GM19324 (cell line): ENCODE data around the gene PLRG1.
A peak's percentile ranks its signal among the peaks of the same experiment; 100 is the strongest.
"Not testable (repeated sequence)": the region's sequence is repeated elsewhere in the genome, so short reads cannot be mapped to it uniquely, and the experiment has no call there.

Experiments
- ATAC-seq: cut with Tn5 transposase; IDR thresholded peaks from one replicate; pipeline ENCODE4 v1.9.1; 2021; ENCODE audit warnings: mild to moderate bottlenecking, moderate library complexity; ENCODE audit not compliant: unreplicated experiment, low FRiP score

Gene PLRG1

GRCh38 chr4:154549894-154550790 lies at the start of gene PLRG1:
Gene PLRG1 (minus strand): TSS chr4:154550400. CDS start chr4:154550308, 92 bp downstream.
- ATAC-seq, result peak; percentile 100

DNA sequence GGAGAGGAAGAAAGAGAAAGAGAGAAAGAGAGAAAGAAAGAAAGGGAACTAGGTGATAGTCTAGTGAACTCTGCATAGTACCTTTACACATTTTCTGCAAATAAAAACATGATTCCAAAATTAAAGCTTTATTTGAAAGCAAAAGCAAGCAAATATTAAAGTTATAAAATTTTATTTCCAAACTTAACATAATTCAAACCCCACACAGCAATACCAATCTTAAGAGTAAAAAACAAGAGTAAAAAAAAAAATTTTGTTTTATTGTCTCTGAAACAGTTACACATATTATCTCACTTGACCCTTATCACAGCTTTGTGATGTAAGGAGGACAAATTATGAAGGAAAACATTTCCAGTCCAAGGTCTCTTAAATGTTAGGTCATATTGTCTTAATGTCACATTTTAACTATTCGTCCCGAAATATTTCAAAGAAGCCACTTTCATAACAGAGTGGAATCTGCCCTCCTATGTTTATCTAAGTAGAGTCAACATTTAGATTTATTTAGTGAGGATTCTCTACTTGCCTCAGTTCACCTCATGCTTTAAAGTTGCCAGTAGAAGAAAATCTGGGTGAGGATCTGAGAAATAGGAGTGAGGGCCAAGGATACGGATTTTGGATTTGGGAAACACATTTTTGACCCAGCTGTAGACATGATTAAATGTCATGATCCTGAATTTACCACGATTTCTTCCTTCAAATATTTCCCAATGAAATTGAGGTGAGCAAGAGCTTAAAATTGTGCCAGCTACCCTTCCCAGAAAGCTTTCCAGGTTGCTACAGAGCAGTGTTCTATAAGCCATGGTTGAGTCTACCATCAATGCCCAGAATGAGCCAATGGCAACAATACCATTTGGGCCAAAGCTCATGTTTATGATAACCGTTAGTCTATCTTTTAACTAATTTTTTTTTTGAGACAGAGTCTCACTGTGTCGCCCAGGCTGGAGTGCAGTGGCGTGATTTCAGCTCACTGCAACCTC lies 47.9 kb upstream of the PLRG1 start:
- no peak for ATAC-seq

GRCh38 chr4:154597281-154597680 lies 47.1 kb upstream of the PLRG1 start:
- not testable (repeated sequence) for ATAC-seq

- no peak for ATAC-seq
These were observed 45.6 kb upstream of the PLRG1 start for GRCh38 chr4:154595807-154596206.

DNA sequence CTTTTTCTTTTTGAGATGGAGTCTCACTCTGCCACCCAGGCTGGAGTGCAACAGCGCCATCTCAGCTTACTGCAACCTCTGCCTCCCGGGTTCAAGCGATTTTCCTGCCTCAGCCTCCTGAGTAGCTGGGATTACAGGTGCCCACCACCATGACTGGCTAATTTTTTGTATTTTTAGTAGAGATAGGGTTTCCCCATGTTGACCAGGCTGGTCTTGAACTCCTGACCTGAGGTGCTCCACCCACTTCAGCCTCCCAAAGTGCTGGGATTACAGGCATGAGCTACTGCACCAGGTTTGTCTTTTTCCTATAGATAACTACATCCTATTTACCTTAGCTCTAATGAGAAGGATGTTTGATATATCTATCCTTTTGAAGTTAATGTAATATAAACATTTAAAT lies 44.1 kb upstream of the PLRG1 start:
- ATAC-seq, result not testable (repeated sequence)

DNA sequence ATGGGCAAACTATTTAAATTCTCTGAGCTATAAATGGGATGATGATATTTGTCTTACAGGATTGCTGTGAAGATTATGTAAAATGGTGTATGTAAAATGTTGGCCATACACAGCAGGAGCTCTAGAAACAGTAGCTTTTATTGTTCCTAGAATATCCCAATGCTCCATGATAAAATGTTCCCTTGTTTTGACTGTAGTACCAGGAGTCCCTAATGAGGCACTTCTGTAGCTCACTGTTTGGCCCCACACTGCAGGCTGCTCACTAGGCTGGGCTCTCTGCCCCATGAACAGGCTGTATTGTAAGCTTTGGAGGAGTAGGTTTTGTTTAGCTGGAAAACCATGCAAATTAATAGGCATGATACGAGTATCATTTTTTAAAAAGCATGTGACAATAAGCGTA lies 43.7 kb upstream of the PLRG1 start:
- ATAC-seq, result no peak

- ATAC-seq, result no peak
These were observed 41.7 kb upstream of the PLRG1 start for GRCh38 chr4:154591890-154592289.

DNA sequence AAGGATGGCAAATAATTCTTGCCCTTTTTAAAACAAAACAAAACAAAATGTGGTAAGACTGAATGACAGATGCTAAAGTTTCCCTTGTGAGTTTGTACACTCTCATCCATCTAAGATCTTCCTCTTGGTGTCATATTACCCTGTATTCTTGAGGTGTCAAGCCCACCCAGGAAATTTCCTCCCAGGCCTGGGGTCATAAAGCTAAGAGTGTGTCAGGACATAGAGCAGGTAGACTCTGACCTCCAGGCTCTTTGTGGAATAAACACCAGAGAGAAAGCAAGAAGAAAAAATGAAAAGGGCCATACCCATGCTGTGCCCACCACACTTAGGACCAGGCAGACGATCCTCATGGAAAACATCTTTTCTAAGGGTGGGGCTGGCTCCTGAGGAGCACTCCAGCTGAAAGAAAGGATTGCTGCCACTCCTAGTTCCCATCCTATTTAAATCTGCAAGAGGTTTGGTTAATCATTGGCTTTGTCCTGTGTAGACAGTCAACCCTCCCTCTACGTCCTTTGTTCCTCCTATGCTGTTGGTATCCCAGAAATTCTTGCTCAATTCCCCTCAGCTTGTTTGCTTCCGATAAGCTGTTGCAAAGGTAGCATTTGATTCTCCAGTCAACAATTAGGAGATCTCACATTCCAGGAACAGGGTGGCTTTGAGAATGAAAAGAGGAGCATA lies 40.3 kb upstream of the PLRG1 start, which contains the start of gene FGA:
FGA (minus strand) TSS at position 414 of the 678 bp plus-strand sequence; CDS start at position 359, 55 bp downstream.
- ATAC-seq, result no peak

GRCh38 chr4:154589296-154590197 lies 39.3 kb upstream of the PLRG1 start:
- no peak for ATAC-seq

DNA sequence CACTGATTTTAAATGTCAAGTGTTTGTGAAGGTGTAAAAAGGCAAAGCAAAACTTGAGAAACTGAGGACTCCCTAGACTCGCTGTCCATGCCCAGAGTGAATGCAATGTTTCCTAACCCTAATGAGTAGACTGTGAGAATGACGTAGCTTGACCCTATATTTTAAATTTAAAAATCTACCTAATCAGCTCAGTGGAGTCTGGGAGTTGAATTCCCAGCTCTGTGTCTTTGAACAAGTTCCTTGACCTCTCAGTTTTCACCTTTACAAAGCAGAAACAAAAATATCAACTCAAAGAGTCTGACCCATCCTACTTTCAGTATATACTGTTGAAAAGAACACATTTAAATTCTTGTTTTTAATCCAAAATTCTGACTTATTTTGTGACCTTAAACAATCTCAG lies 38.0 kb upstream of the PLRG1 start:
- no peak for ATAC-seq

- ATAC-seq, result no peak
These were observed 36.3 kb upstream of the PLRG1 start for GRCh38 chr4:154586296-154587033.

- no peak for ATAC-seq
These were observed 35.3 kb upstream of the PLRG1 start for GRCh38 chr4:154585369-154586018.

DNA sequence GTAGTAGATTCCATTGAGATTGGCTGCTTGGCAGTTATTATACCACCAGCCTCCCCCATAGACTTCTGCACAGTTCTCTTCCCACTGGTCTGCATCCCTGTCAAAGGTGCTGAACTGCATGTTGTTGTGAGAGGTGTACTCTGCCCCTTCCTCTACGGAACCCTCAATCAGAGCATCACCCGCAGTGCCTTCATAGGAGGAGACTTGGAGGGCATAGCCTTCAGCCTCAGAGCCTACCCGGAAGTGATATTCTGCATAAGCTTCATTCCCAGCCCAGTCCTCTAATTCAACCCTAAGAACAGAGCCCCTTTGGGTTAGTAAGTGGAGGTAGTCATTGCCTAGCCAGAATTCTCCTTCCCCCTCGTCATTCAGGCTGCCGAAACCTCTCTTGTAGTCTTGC lies 34.1 kb upstream of the PLRG1 start:
- ATAC-seq, result no peak

GRCh38 chr4:154583677-154584076 lies 33.5 kb upstream of the PLRG1 start:
- ATAC-seq, result no peak

- no peak for ATAC-seq
These were observed 33.0 kb upstream of the PLRG1 start for GRCh38 chr4:154583230-154583629.

DNA sequence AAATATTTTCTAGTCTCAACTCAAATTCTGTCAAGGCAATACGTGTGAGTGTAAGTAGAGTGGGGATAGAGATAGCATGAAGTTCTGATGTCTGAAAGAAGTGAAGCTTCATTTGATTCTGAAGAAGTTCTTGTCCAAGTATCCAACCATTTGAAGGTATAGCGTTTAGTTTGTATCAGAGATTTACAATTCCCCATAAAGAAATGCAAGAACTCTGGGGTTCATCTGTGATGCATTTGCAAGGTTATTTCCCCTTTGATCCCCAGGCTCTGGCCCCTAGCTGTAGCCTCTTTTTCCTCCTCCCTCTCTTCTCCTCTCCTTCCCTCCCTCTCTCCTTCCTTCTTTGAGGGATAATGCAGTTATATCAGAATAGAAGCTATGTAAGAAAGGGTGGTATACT lies 32.5 kb upstream of the PLRG1 start:
- ATAC-seq, result no peak

DNA sequence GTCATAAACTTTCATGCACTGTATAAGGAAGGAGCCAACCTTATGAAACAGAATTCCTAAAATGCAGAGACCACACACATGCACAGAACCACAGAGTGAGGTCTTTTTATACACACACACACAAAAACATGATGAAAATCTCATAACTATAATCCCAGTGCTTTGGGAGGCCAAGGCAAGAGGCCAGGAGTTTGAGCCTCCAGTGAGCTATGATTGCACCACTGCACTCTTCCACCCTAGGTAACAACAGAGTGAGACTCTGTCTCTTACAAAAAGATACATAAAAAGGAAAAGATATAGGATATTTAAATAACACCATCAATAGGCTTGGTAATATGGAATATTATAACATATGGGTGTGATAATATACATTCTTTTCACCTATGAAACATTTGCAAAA lies 29.7 kb upstream of the PLRG1 start:
- no peak for ATAC-seq

DNA sequence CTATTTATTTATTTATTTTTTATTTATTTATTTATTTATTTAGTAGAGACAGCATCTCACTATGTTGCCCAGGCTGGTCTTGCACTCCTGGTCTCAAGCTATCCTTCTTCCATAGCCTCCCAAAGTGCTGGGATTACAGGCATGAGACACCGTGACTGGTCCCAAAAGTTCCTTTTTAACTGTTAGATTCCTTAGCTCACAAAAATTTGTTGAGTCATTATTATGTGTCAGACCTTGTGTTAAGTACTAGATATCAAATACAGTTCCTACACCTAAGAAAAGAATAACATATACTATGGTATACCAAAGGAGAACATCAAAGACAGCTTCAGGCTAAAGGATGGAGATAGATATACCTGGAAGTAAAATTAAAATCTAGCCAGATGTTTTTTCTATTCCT lies 28.7 kb upstream of the PLRG1 start:
- no peak for ATAC-seq
